Measurements from ENCODE around the gene ASXL3. TPM values are rescaled to one million over a fixed set of nuclear protein-coding genes. Genes with fewer than 3 reads are reported as not detected.

ASXL3 gene
- total RNA-seq, 1 experiment from 2014 or later = 1.2 TPM

- CTCF ChIA-PET = no interaction called here
- POLR2A ChIA-PET = no interaction called here
- H3K27me3 ChIP-seq (replicated peaks; ENCODE audit: control insufficient read depth, insufficient read depth, low read length) = no peaks in the 10 kb centered on the region
- DNase-seq = peak in 1 of 2 experiments; percentile 1
- no peaks in the 10 kb centered on the region for H3K4me1 ChIP-seq
- no peaks in the 10 kb centered on the region for H3K27me3 Mint-ChIP-seq (ENCODE audit: insufficient read depth, unreplicated experiment)
- TF ChIP-seq, protein P1, sequence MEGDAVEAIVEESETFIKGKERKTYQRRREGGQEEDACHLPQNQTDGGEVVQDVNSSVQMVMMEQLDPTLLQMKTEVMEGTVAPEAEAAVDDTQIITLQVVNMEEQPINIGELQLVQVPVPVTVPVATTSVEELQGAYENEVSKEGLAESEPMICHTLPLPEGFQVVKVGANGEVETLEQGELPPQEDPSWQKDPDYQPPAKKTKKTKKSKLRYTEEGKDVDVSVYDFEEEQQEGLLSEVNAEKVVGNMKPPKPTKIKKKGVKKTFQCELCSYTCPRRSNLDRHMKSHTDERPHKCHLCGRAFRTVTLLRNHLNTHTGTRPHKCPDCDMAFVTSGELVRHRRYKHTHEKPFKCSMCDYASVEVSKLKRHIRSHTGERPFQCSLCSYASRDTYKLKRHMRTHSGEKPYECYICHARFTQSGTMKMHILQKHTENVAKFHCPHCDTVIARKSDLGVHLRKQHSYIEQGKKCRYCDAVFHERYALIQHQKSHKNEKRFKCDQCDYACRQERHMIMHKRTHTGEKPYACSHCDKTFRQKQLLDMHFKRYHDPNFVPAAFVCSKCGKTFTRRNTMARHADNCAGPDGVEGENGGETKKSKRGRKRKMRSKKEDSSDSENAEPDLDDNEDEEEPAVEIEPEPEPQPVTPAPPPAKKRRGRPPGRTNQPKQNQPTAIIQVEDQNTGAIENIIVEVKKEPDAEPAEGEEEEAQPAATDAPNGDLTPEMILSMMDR (IDR thresholded peaks at IDR 0.05; ENCODE audit: insufficient read depth in 1 of 2, low read depth in 1 of 2, low read length in 1 of 2, severe bottlenecking in 1 of 2, unreplicated experiment in 1 of 2) = no peak
- H3K4me1 Mint-ChIP-seq (ENCODE audit: low read depth, unreplicated experiment) = no peaks in the 10 kb centered on the region
- intact Hi-C loops (cut with micrococcal nuclease; ENCODE audit: unreplicated experiment) = no loop called here
- H3K9me3 Mint-ChIP-seq (ENCODE audit: unreplicated experiment) = no peaks in the 10 kb centered on the region
- H3K4me3 ChIP-seq (ENCODE audit: low read depth, low read length) = no peak overlapping the region
- H3K36me3 ChIP-seq (ENCODE audit: control insufficient read depth, insufficient read depth, low read length) = no peaks in the 10 kb centered on the region
- H3K27ac Mint-ChIP-seq (ENCODE audit: unreplicated experiment) = no peak overlapping the region
- H3K4me3 Mint-ChIP-seq (ENCODE audit: unreplicated experiment) = no peak overlapping the region
- H3K9me3 ChIP-seq = no peaks in the 10 kb centered on the region
- BruUV-seq (replicated peaks) = no TSS peak
- no peaks in the 10 kb centered on the region for H3K36me3 Mint-ChIP-seq (ENCODE audit: insufficient read depth, unreplicated experiment)
Observed at GRCh38 chr18:33755931-33756560, 178.0 kb downstream of the ASXL3 start.

GRCh38 chr18:33757037-33757436, 179.0 kb downstream of the ASXL3 start:
- intact Hi-C loops (cut with micrococcal nuclease; ENCODE audit: unreplicated experiment) = no loop called here
- DNase-seq = no peak
- POLR2A ChIA-PET = no interaction called here
- no peak overlapping the region for H3K4me3 ChIP-seq (ENCODE audit: low read depth, low read length)
- Mint-ChIP-seq H3K27ac (ENCODE audit: unreplicated experiment) (no peak overlapping the region), H3K4me3 (ENCODE audit: unreplicated experiment) (no peak overlapping the region), H3K27me3 (ENCODE audit: insufficient read depth, unreplicated experiment) (no peaks in the 10 kb centered on the region), H3K36me3 (ENCODE audit: insufficient read depth, unreplicated experiment) (no peaks in the 10 kb centered on the region), H3K4me1 (ENCODE audit: low read depth, unreplicated experiment) (no peaks in the 10 kb centered on the region), H3K9me3 (ENCODE audit: unreplicated experiment) (no peaks in the 10 kb centered on the region)
- H3K36me3 ChIP-seq (ENCODE audit: control insufficient read depth, insufficient read depth, low read length) = no peaks in the 10 kb centered on the region
- H3K27me3 ChIP-seq (replicated peaks; ENCODE audit: control insufficient read depth, insufficient read depth, low read length) = no peaks in the 10 kb centered on the region
- CTCF ChIA-PET = no interaction called here
- TF ChIP-seq, protein P1 (IDR thresholded peaks at IDR 0.05; ENCODE audit: insufficient read depth in 1 of 2, low read depth in 1 of 2, low read length in 1 of 2, severe bottlenecking in 1 of 2, unreplicated experiment in 1 of 2) = no peak
- no TSS peak for BruUV-seq (replicated peaks)
- H3K9me3 ChIP-seq = no peaks in the 10 kb centered on the region
- H3K4me1 ChIP-seq = no peaks in the 10 kb centered on the region

DNA sequence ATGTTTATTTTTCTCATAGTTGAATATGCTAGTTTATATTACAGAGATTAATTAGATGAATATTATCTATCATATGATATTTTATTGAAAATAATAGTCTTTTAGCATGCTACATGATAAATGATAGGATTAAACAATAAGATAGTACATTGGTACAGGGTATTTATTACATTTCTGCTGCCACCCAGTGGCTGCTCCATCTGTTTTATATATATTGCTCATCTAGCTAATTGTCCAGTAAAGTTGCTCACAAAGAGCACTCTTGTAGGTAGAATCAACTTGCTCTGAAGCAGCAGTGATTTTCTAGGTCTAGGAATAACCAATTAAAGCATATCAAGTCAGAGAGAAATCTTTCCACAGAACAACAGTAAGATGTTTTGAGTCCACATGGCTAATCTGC, 183.3 kb downstream of the ASXL3 start:
- TF ChIP-seq, protein P1 (IDR thresholded peaks at IDR 0.05; ENCODE audit: insufficient read depth in 1 of 2, low read depth in 1 of 2, low read length in 1 of 2, severe bottlenecking in 1 of 2, unreplicated experiment in 1 of 2) = no peak
- H3K4me1 ChIP-seq = no peaks in the 10 kb centered on the region
- no peak overlapping the region for H3K4me3 ChIP-seq (ENCODE audit: low read depth, low read length)
- Mint-ChIP-seq H3K27ac (ENCODE audit: unreplicated experiment) (no peak overlapping the region), H3K36me3 (ENCODE audit: insufficient read depth, unreplicated experiment) (no peaks in the 10 kb centered on the region), H3K9me3 (ENCODE audit: unreplicated experiment) (no peaks in the 10 kb centered on the region), H3K27me3 (ENCODE audit: insufficient read depth, unreplicated experiment) (no peaks in the 10 kb centered on the region), H3K4me3 (ENCODE audit: unreplicated experiment) (no peak overlapping the region), H3K4me1 (ENCODE audit: low read depth, unreplicated experiment) (no peaks in the 10 kb centered on the region)
- H3K9me3 ChIP-seq = no peaks in the 10 kb centered on the region
- no peaks in the 10 kb centered on the region for H3K27me3 ChIP-seq (replicated peaks; ENCODE audit: control insufficient read depth, insufficient read depth, low read length)
- DNase-seq = no peak
- CTCF ChIA-PET = interaction anchor here (1.0 kb wide), 1 partner anchor 529 kb away, joined by 8 read pairs; no protein-coding TSS in a partner anchor
- BruUV-seq (replicated peaks) = no TSS peak
- no peaks in the 10 kb centered on the region for H3K36me3 ChIP-seq (ENCODE audit: control insufficient read depth, insufficient read depth, low read length)
- POLR2A ChIA-PET = no interaction called here
- intact Hi-C loops (cut with micrococcal nuclease; ENCODE audit: unreplicated experiment) = loop anchor here (10.0 kb wide), 1 partner anchor 527 kb away; no protein-coding TSS in a partner anchor

Measured in Caco-2 (cell line).